ENCODE measurements around the gene MUC6.
"Not testable (repeated sequence)": the region's sequence is repeated elsewhere in the genome, so short reads cannot be mapped to it uniquely, and the experiment has no call there.

The MUC6 gene

GRCh38 chr11:1017269-1018005 is 19.1 kb downstream of the MUC6 start:
- Histone ChIP-seq H3K4me2 (ENCODE audit: low read depth, low read length) (no peak overlapping the region), H2AFZ (ENCODE audit: low read length) (no peak overlapping the region), H3K36me3 (replicated peaks; ENCODE audit: insufficient read depth, low read length) (no peaks in the 10 kb centered on the region), H4K20me1 (ENCODE audit: insufficient read depth, low read length) (no peaks in the 10 kb centered on the region; the same call in 1 of the 2 replicates), H3K27me3 (replicated peaks; ENCODE audit: insufficient read depth, low read length) (no peaks in the 10 kb centered on the region), H3K9me2 (replicated peaks; ENCODE audit: insufficient read depth, low read length) (no peaks in the 10 kb centered on the region), H3K9ac (ENCODE audit: low read length) (no peak overlapping the region), H3K4me3 (ENCODE audit: low read length) (no peak overlapping the region), H3K4me1 (ENCODE audit: low read length) (no peaks in the 10 kb centered on the region), H3K79me2 (ENCODE audit: low read length) (no peaks in the 10 kb centered on the region), H3K9me3 (replicated peaks; ENCODE audit: insufficient read depth, low read length) (no peaks in the 10 kb centered on the region), H3F3A (ENCODE audit: insufficient read depth, low read length) (no peaks in the 10 kb centered on the region), H3K27ac (ENCODE audit: low read length) (no peak overlapping the region)
- DNase-seq, result no peak
- TF ChIP-seq, protein P1, sequence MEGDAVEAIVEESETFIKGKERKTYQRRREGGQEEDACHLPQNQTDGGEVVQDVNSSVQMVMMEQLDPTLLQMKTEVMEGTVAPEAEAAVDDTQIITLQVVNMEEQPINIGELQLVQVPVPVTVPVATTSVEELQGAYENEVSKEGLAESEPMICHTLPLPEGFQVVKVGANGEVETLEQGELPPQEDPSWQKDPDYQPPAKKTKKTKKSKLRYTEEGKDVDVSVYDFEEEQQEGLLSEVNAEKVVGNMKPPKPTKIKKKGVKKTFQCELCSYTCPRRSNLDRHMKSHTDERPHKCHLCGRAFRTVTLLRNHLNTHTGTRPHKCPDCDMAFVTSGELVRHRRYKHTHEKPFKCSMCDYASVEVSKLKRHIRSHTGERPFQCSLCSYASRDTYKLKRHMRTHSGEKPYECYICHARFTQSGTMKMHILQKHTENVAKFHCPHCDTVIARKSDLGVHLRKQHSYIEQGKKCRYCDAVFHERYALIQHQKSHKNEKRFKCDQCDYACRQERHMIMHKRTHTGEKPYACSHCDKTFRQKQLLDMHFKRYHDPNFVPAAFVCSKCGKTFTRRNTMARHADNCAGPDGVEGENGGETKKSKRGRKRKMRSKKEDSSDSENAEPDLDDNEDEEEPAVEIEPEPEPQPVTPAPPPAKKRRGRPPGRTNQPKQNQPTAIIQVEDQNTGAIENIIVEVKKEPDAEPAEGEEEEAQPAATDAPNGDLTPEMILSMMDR (IDR thresholded peaks at IDR 0.05; ENCODE audit: low read length), result no peak
- TF ChIP-seq EZH2 (optimal IDR thresholded peaks at IDR 0.05; ENCODE audit: low read depth, low read length) (no peak), EZH2phosphoT487 (IDR thresholded peaks at IDR 0.05; ENCODE audit: low read length) (no peak)

DNA sequence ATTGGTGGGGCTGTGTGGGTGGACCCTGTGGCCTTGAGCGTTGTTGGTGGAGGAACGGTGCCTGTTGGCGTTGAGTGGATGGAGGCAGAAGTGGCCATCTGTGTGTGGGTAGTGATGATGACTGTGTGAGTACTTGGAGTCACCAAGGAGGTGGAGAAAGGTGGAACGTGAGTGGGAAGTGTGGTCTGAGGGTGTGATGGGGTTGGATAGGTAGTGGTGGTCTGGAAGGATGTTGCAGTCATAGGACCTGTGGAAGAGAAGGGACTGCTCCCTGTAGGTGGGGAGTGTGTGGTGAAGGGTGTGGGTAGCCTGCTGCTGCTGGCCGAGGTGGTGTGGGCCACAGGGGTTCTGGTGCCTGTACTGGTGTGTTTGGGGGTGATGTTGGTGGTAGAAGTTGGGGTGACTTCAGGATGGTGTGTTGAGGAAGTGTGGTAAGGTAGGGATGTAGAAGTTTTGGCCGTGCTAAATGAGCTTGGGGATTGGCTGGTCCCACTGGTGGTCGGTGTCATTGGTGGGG is 19.9 kb downstream of the MUC6 start:
- H3K27ac ChIP-seq (ENCODE audit: low read length); H3K4me3 ChIP-seq (ENCODE audit: low read length); H3K9me3 ChIP-seq (replicated peaks; ENCODE audit: insufficient read depth, low read length); H3K4me1 ChIP-seq (ENCODE audit: low read length); H3K9me2 ChIP-seq (replicated peaks; ENCODE audit: insufficient read depth, low read length); H3K36me3 ChIP-seq (replicated peaks; ENCODE audit: insufficient read depth, low read length); H3F3A ChIP-seq (ENCODE audit: insufficient read depth, low read length); H3K79me2 ChIP-seq (ENCODE audit: low read length); H4K20me1 ChIP-seq (ENCODE audit: insufficient read depth, low read length); DNase-seq; H3K27me3 ChIP-seq (replicated peaks; ENCODE audit: insufficient read depth, low read length); H3K4me2 ChIP-seq (ENCODE audit: low read depth, low read length); H3K9ac ChIP-seq (ENCODE audit: low read length); H2AFZ ChIP-seq (ENCODE audit: low read length): not testable (repeated sequence)

- Histone ChIP-seq H3K36me3 (replicated peaks; ENCODE audit: insufficient read depth, low read length) (no peaks in the 10 kb centered on the region), H2AFZ (ENCODE audit: low read length) (no peak overlapping the region), H3K4me1 (ENCODE audit: low read length) (no peaks in the 10 kb centered on the region), H3F3A (ENCODE audit: insufficient read depth, low read length) (no peaks in the 10 kb centered on the region), H3K4me3 (ENCODE audit: low read length) (no peak overlapping the region), H3K4me2 (ENCODE audit: low read depth, low read length) (no peak overlapping the region), H3K27ac (ENCODE audit: low read length) (no peak overlapping the region), H3K79me2 (ENCODE audit: low read length) (no peaks in the 10 kb centered on the region), H3K27me3 (replicated peaks; ENCODE audit: insufficient read depth, low read length) (no peaks in the 10 kb centered on the region), H3K9me3 (replicated peaks; ENCODE audit: insufficient read depth, low read length) (no peaks in the 10 kb centered on the region), H3K9ac (ENCODE audit: low read length) (no peak overlapping the region), H3K9me2 (replicated peaks; ENCODE audit: insufficient read depth, low read length) (no peaks in the 10 kb centered on the region), H4K20me1 (ENCODE audit: insufficient read depth, low read length) (no peaks in the 10 kb centered on the region; the same call in 1 of the 2 replicates)
- DNase-seq, result no peak
- TF ChIP-seq, protein P1 (IDR thresholded peaks at IDR 0.05; ENCODE audit: low read length), result no peak
- TF ChIP-seq EZH2 (optimal IDR thresholded peaks at IDR 0.05; ENCODE audit: low read depth, low read length) (no peak), EZH2phosphoT487 (IDR thresholded peaks at IDR 0.05; ENCODE audit: low read length) (no peak)
Observed at GRCh38 chr11:1015826-1016545, 20.5 kb downstream of the MUC6 start.
